ENCODE results near the gene LNP1. TPM values are rescaled to one million over a fixed set of nuclear protein-coding genes. Genes with fewer than 3 reads are reported as not detected.
A peak's percentile ranks its signal among the peaks of the same experiment; 100 is the strongest.
"Not testable (repeated sequence)": the region's sequence is repeated elsewhere in the genome, so short reads cannot be mapped to it uniquely, and the experiment has no call there.

LNP1 gene
- total RNA-seq, 4 donors from 2014 or later: 1.8 to 3.7 (median 2.4) TPM

- Histone ChIP-seq H3K36me3 (no peaks in the 10 kb centered on the region), H3K4me1 (no peaks in the 10 kb centered on the region), H3K9me3 (no peaks in the 10 kb centered on the region), H3K4me3 (no peak overlapping the region), H3K27me3 (no peaks in the 10 kb centered on the region), H3K27ac (replicated peaks in 1 of 4) (no peak overlapping the region)
- TF ChIP-seq POLR2A (IDR thresholded peaks at IDR 0.05; ENCODE audit: low read depth): no peak
- intact Hi-C loops (cut with DNase I): no loop called here
- peak; percentile 66 for DNase-seq (ENCODE audit: extremely low spot score)
- 88% methylated on average over 3 of the region's 3 CpGs for WGBS
Observed at GRCh38 chr3:100440895-100441294, 39.6 kb downstream of the LNP1 start.

- TF ChIP-seq POLR2A (IDR thresholded peaks at IDR 0.05; ENCODE audit: low read depth): no peak
- TF ChIP-seq CTCF (IDR thresholded peaks at IDR 0.05): no peak
- no peak for TF ChIP-seq EP300 (IDR thresholded peaks at IDR 0.05)
- no peak for TF ChIP-seq POLR2AphosphoS5 (IDR thresholded peaks at IDR 0.05)
- intact Hi-C loops (cut with DNase I): no loop called here
- H3K4me3 ChIP-seq: no peak overlapping the region
Observed at GRCh38 chr3:100443690-100444089, 42.4 kb downstream of the LNP1 start.

GRCh38 chr3:100447067-100447466, 45.7 kb downstream of the LNP1 start:
- intact Hi-C loops (cut with DNase I); H3K27me3 ChIP-seq; H3K4me3 ChIP-seq; H3K36me3 ChIP-seq; H3K27ac ChIP-seq (replicated peaks in 1 of 4); DNase-seq (ENCODE audit: extremely low spot score); H3K4me1 ChIP-seq; H3K9me3 ChIP-seq: not testable (repeated sequence)
- 96% methylated on average over 3 of the region's 3 CpGs for WGBS

More at GRCh38 chr3:100443690-100444089, 42.4 kb downstream of the LNP1 start:
- Histone ChIP-seq H3K27ac (replicated peaks in 1 of 4) (no peak overlapping the region), H3K36me3 (no peaks in the 10 kb centered on the region), H3K9me3 (peaks cover 0 to 4% (median 0%) of the 10 kb centered on the region in 4 donors), H3K27me3 (no peaks in the 10 kb centered on the region), H3K4me1 (no peaks in the 10 kb centered on the region)
- DNase-seq (ENCODE audit: extremely low spot score): no peak

GRCh38 chr3:100448079-100448478, 46.7 kb downstream of the LNP1 start:
- Histone ChIP-seq H3K9me3 (peaks cover 0 to 4% (median 0%) of the 10 kb centered on the region in 4 donors), H3K27me3 (no peaks in the 10 kb centered on the region), H3K36me3 (peaks cover 0 to 3% (median 0%) of the 10 kb centered on the region in 4 donors), H3K4me1 (no peaks in the 10 kb centered on the region), H3K4me3 (no peak overlapping the region), H3K27ac (replicated peaks in 1 of 4) (no peak overlapping the region)
- WGBS: 94% methylated on average over 1 of the region's 1 CpG
- DNase-seq (ENCODE audit: extremely low spot score): no peak
- TF ChIP-seq POLR2A (IDR thresholded peaks at IDR 0.05; ENCODE audit: low read depth) (no peak), EP300 (IDR thresholded peaks at IDR 0.05) (no peak), CTCF (IDR thresholded peaks at IDR 0.05) (no peak), POLR2AphosphoS5 (IDR thresholded peaks at IDR 0.05) (no peak)
- intact Hi-C loops (cut with DNase I): no loop called here

- TF ChIP-seq CTCF (IDR thresholded peaks at IDR 0.05) (no peak), POLR2A (IDR thresholded peaks at IDR 0.05; ENCODE audit: low read depth) (no peak), EP300 (IDR thresholded peaks at IDR 0.05) (no peak), POLR2AphosphoS5 (IDR thresholded peaks at IDR 0.05) (no peak)
- Histone ChIP-seq H3K9me3 (peaks cover 0 to 4% (median 0%) of the 10 kb centered on the region in 4 donors), H3K36me3 (peaks cover 0 to 3% (median 0%) of the 10 kb centered on the region in 4 donors), H3K27me3 (no peaks in the 10 kb centered on the region), H3K4me1 (no peaks in the 10 kb centered on the region), H3K4me3 (no peak overlapping the region), H3K27ac (replicated peaks in 1 of 4) (no peak overlapping the region)
- 66% methylated on average over 2 of the region's 2 CpGs for WGBS
- DNase-seq (ENCODE audit: extremely low spot score): no peak
- intact Hi-C loops (cut with DNase I): no loop called here
Observed at GRCh38 chr3:100449214-100449613, 47.9 kb downstream of the LNP1 start.

- no peaks in the 10 kb centered on the region for H3K4me1 ChIP-seq
- intact Hi-C loops (cut with DNase I): no loop called here
- H3K9me3 ChIP-seq: no peaks in the 10 kb centered on the region
- no peak overlapping the region for H3K4me3 ChIP-seq
- peak; percentile 45 for DNase-seq (ENCODE audit: extremely low spot score)
- WGBS: 75% methylated on average over 4 of the region's 4 CpGs
- H3K36me3 ChIP-seq: peaks cover 0 to 3% (median 2%) of the 10 kb centered on the region in 4 donors
- no peaks in the 10 kb centered on the region for H3K27me3 ChIP-seq
- TF ChIP-seq CTCF (IDR thresholded peaks at IDR 0.05): no peak
- TF ChIP-seq POLR2A (IDR thresholded peaks at IDR 0.05; ENCODE audit: low read depth): no peak
- TF ChIP-seq POLR2AphosphoS5 (IDR thresholded peaks at IDR 0.05): no peak
- no peak for TF ChIP-seq EP300 (IDR thresholded peaks at IDR 0.05)
- H3K27ac ChIP-seq (replicated peaks in 1 of 4): no peak overlapping the region
Observed at GRCh38 chr3:100454677-100455076, 53.3 kb downstream of the LNP1 start.
